B cell (primary cell): ENCODE measurements around the gene POLR3B.

Source experiments
- EZH2 ChIP-seq: IDR thresholded peaks from 2 replicates; pipeline ENCODE4 v1.6.1; 2012; ENCODE audit warnings: borderline replicate concordance, low read depth, mild to moderate bottlenecking, moderate library complexity, low read length; ENCODE audit not compliant: insufficient read depth, poor library complexity, severe bottlenecking
- TF ChIP-seq, protein P1 (sequence below): fragments of 200-600 bp; IDR thresholded peaks from one replicate; pipeline ENCODE4 v1.8.0; 2022; ENCODE audit warnings: antibody characterized with exemption, mild to moderate bottlenecking

DNA sequence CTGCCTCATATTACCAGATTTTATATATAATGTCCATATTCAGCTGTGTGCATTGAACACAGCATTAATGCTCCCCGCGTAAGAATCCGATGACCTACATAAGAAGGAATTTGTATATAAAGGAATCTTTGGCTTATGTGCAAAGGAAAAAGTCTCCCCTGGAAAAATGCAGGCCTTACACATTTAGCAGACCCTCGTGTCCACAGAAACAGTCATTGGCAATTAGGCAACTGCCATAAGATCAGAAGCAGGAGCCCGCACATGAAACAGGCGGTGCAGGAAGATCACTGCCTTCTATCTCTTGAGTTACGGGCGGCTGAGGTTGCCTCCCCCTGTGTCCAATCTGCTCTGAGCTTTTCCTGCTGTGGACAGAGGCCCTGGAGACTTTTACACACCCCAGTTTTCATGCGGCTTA, 162.1 kb downstream of the POLR3B start:
- no peak for TF ChIP-seq EZH2
- TF ChIP-seq, protein P1, sequence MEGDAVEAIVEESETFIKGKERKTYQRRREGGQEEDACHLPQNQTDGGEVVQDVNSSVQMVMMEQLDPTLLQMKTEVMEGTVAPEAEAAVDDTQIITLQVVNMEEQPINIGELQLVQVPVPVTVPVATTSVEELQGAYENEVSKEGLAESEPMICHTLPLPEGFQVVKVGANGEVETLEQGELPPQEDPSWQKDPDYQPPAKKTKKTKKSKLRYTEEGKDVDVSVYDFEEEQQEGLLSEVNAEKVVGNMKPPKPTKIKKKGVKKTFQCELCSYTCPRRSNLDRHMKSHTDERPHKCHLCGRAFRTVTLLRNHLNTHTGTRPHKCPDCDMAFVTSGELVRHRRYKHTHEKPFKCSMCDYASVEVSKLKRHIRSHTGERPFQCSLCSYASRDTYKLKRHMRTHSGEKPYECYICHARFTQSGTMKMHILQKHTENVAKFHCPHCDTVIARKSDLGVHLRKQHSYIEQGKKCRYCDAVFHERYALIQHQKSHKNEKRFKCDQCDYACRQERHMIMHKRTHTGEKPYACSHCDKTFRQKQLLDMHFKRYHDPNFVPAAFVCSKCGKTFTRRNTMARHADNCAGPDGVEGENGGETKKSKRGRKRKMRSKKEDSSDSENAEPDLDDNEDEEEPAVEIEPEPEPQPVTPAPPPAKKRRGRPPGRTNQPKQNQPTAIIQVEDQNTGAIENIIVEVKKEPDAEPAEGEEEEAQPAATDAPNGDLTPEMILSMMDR, result no peak
